Progenitor cell of endocrine pancreas (in vitro differentiated cells): ENCODE data around the gene PCYOX1L. TPM values are rescaled to one million over a fixed set of nuclear protein-coding genes. Genes with fewer than 3 reads are reported as not detected.

Experiments used
- DNase-seq: peaks from one replicate; pipeline ENCODE4 v3.0.0; 2021; ENCODE audit warnings: low spot score; ENCODE audit not compliant: unreplicated experiment
- H3K27ac Mint-ChIP-seq: 2 replicates; pipeline ENCODE4 v1.8.0; 2021; ENCODE audit warnings: mild to moderate bottlenecking, moderate library complexity, mixed read lengths
- H3K27me3 Mint-ChIP-seq: 2 replicates; pipeline ENCODE4 v1.8.0; 2021; ENCODE audit warnings: mixed read lengths
- H3K36me3 Mint-ChIP-seq: 2 replicates; pipeline ENCODE4 v1.8.0; 2022; ENCODE audit warnings: mixed read lengths; ENCODE audit not compliant: insufficient read depth
- H3K4me1 Mint-ChIP-seq: 2 replicates; pipeline ENCODE4 v1.8.0; 2021; ENCODE audit warnings: low read depth, mixed read lengths
- H3K4me3 Mint-ChIP-seq: 2 replicates; pipeline ENCODE4 v1.8.0; 2021; ENCODE audit warnings: low read depth, mild to moderate bottlenecking, moderate library complexity, mixed read lengths
- H3K9me3 Mint-ChIP-seq: 2 replicates; pipeline ENCODE4 v1.8.0; 2021; ENCODE audit warnings: low read depth, mixed read lengths
- CTCF ChIP-seq: fragments of 200-600 bp; sonication (generic); IDR thresholded peaks from one replicate; pipeline ENCODE4 v1.5.0; 2021; ENCODE audit warnings: antibody characterized with exemption, mild to moderate bottlenecking; ENCODE audit not compliant: unreplicated experiment
- total RNA-seq: library from RNA; stranded (reverse); gene quantifications from 2 replicates; pipeline ENCODE4 v1.2.1, GENCODE V29; 2021

Gene PCYOX1L
- total RNA-seq, 1 donor from 2014 or later, result 20.6 TPM

- Mint-ChIP-seq H3K4me1 (no peaks in the 10 kb centered on the region), H3K27ac (no peak overlapping the region), H3K4me3 (no peak overlapping the region), H3K9me3 (no peaks in the 10 kb centered on the region), H3K36me3 (no peaks in the 10 kb centered on the region), H3K27me3 (no peaks in the 10 kb centered on the region)
- DNase-seq, result no peak
- TF ChIP-seq CTCF, result no peak
These were observed 17.6 kb downstream of the PCYOX1L start for GRCh38 chr5:149375434-149375833.

GRCh38 chr5:149376104-149376503, 18.3 kb downstream of the PCYOX1L start:
- Mint-ChIP-seq H3K36me3 (no peaks in the 10 kb centered on the region), H3K4me1 (no peaks in the 10 kb centered on the region), H3K27me3 (no peaks in the 10 kb centered on the region), H3K27ac (no peak overlapping the region), H3K4me3 (no peak overlapping the region), H3K9me3 (no peaks in the 10 kb centered on the region)
- DNase-seq, result no peak
- no peak for TF ChIP-seq CTCF

GRCh38 chr5:149376711-149377447, 19.0 kb downstream of the PCYOX1L start:
- Mint-ChIP-seq H3K27me3 (no peaks in the 10 kb centered on the region), H3K36me3 (no peaks in the 10 kb centered on the region), H3K27ac (no peak overlapping the region), H3K4me3 (no peak overlapping the region), H3K9me3 (no peaks in the 10 kb centered on the region), H3K4me1 (peaks cover under 1% of the 10 kb centered on the region)
- TF ChIP-seq CTCF, result no peak
- no peak for DNase-seq

GRCh38 chr5:149378241-149378820, 20.5 kb downstream of the PCYOX1L start:
- no peak for DNase-seq
- Mint-ChIP-seq H3K27me3 (no peaks in the 10 kb centered on the region), H3K4me3 (no peak overlapping the region), H3K27ac (no peak overlapping the region), H3K4me1 (peaks cover 2% of the 10 kb centered on the region), H3K9me3 (no peaks in the 10 kb centered on the region), H3K36me3 (no peaks in the 10 kb centered on the region)
- no peak for TF ChIP-seq CTCF

GRCh38 chr5:149379177-149379761, 21.4 kb downstream of the PCYOX1L start, which contains the start of gene IL17B:
Gene IL17B (minus strand): TSS chr5:149379292. CDS start chr5:149379225, 67 bp downstream.
- Mint-ChIP-seq H3K4me3 (no peak within 1 kb of the TSS), H3K36me3 (no peaks in the 10 kb centered on the region), H3K9me3 (no peaks in the 10 kb centered on the region), H3K27ac (no peak within 1 kb of the TSS), H3K27me3 (no peaks in the 10 kb centered on the region), H3K4me1 (peaks cover 2% of the 10 kb centered on the region)
- no peak for DNase-seq
- TF ChIP-seq CTCF, result no peak
